WTC11 (cell line): ENCODE results near the gene ZNF135. TPM values are rescaled to one million over a fixed set of nuclear protein-coding genes. Genes with fewer than 3 reads are reported as not detected.

Experiments
- ATAC-seq: fragments of 200-7000 bp; cut with Tn5 transposase; 2 replicates; pipeline ENCODE4 v1.10.0; 2021; ENCODE audit warnings: mild to moderate bottlenecking, moderate library complexity
- CTCF ChIA-PET: fragments of 300-600 bp; sonication (Branson Sonifier 250); formaldehyde crosslinking; loops from one replicate; lab custom pipeline; 2021; ENCODE audit warnings: antibody characterized with exemption; lab: Charles Lee
- POLR2A ChIA-PET: fragments of 350-600 bp; sonication (Branson Sonifier 250); formaldehyde crosslinking; loops from one replicate; lab custom pipeline; 2021; ENCODE audit warnings: antibody characterized with exemption; lab: Charles Lee
- DNase-seq: peaks from one replicate; pipeline ENCODE4 v3.0.0; 2021; ENCODE audit warnings: low spot score
- H3K27ac Mint-ChIP-seq: 2 replicates; pipeline ENCODE4 v1.8.0; 2021; ENCODE audit warnings: mixed read lengths
- H3K27me3 Mint-ChIP-seq: 2 replicates; pipeline ENCODE4 v1.8.0; 2021; ENCODE audit warnings: low read depth, mild to moderate bottlenecking, moderate library complexity, mixed read lengths
- H3K36me3 Mint-ChIP-seq: 2 replicates; pipeline ENCODE4 v1.8.0; 2021; ENCODE audit warnings: mixed read lengths
- H3K4me1 Mint-ChIP-seq: 2 replicates; pipeline ENCODE4 v1.8.0; 2022; ENCODE audit warnings: mixed read lengths
- H3K4me3 Mint-ChIP-seq: 2 replicates; pipeline ENCODE4 v1.8.0; 2021; ENCODE audit warnings: mild to moderate bottlenecking, moderate library complexity, mixed read lengths
- H3K9me3 Mint-ChIP-seq: 2 replicates; pipeline ENCODE4 v1.8.0; 2021; ENCODE audit warnings: mixed read lengths
- TCF7 ChIP-seq: sonication (generic); formaldehyde crosslinking; IDR thresholded peaks from 2 replicates; pipeline ENCODE4 v1.8.0; 2022; ENCODE audit warnings: mild to moderate bottlenecking, low read depth, missing genetic modification reagents, moderate library complexity
- total RNA-seq: library from RNA; stranded (reverse); gene quantifications from 3 replicates; pipeline ENCODE4 v1.2.3, GENCODE V29; 2021
- TF ChIP-seq, protein P1 (sequence below): fragments of 250-450 bp; sonication (Bioruptor Pico); IDR thresholded peaks from 2 replicates; pipeline ENCODE4 v1.9.0; 2021; ENCODE audit warnings: moderate library complexity, mild to moderate bottlenecking, inconsistent platforms, borderline replicate concordance
- TF ChIP-seq, protein P2 (sequence below): sonication (generic); formaldehyde crosslinking; IDR thresholded peaks from 2 replicates; pipeline ENCODE4 v1.8.1; 2022; ENCODE audit warnings: low read depth, missing genetic modification reagents, borderline replicate concordance

ZNF135 gene
- total RNA-seq, 1 experiment from 2014 or later, result 5.6 TPM

DNA sequence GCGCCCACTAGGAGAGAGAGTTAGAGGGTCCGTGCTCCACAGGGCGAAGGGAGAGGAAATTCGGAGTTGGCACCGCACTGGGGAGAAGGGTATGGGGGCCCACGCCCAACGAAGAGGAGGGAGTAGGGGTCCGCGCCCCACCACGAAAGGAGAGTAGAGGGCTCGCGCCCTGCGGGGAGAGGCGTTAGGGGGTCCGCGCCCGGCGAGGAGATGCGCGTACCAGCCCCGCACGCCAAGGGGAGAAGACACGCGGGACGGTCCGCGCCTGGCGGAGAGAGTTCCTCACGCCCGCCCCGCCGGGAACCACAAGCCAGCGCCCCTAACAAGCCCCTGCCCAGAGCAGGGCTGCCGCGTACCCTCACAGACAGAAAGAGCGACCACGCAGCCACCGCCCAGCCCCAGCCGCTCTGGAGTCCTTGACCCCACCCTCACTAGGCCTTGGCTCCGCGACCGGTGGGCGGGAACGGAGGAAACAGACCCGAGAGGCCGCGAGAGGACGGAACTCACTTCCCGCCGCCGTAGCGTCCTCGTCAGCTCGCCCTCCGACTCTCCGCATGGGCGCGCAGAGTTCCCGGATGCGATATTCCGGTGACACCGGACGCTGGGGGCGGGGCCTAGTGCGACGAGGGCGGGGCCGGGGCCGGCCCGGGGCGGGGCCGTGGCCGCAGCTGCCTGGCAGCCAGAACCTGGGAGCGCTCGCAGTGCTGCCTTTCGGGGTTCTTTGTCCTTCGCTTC, 58.9 kb downstream of the ZNF135 start:
- peaks cover 76% of the 10 kb centered on the region for H3K9me3 Mint-ChIP-seq
- ATAC-seq (peak; percentile 79), DNase-seq (peak; percentile 40)
- no peak overlapping the region for H3K27ac Mint-ChIP-seq
- H3K27me3 Mint-ChIP-seq, result peaks cover 36% of the 10 kb centered on the region
- ChIA-PET CTCF (no interaction called here), POLR2A (no interaction called here)
- H3K36me3 Mint-ChIP-seq, result peaks cover 52% of the 10 kb centered on the region
- H3K4me3 Mint-ChIP-seq, result peak overlapping the region; percentile 59
- no peaks in the 10 kb centered on the region for H3K4me1 Mint-ChIP-seq
- TF ChIP-seq, protein P1, sequence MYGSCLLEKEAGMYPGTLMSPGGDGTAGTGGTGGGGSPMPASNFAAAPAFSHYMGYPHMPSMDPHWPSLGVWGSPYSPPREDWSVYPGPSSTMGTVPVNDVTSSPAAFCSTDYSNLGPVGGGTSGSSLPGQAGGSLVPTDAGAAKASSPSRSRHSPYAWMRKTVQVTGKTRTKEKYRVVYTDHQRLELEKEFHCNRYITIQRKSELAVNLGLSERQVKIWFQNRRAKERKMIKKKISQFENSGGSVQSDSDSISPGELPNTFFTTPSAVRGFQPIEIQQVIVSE (CRISPR knock-in tag), result no peak

DNA sequence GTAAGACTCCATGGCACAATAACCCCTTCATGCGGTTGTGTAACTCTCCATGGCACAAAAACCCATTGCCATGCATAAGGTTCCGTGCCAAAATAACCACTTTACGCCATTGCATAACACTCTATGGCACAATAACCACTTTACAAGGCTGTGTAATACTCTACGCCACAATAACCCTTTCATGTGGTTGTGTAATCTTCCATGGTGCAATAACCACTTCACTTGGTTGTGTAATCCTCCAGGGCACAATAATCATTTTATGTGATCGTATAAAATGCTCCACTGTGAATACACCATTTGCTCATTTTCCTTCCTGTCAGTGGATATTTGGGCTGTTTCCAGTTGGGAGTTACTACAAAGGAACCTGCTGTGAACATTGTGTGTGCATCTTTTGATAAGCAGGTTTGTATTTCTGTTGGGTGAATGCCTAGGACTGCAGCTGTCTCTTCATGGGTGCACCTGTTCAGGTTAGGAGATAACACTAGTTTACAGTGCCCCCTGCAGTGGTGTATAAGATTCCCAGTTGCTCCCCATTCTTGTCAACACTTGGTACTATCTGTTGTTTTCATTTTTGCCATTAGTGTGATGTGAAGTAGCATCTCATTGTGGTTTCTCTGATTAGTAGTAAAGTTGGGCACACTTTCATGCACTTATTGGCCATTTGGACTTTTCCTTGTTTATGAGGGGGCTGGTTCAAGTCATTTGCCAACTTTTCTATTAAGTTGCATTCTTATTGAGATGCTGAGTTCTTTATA, 60.1 kb downstream of the ZNF135 start:
- peaks cover 81% of the 10 kb centered on the region for H3K9me3 Mint-ChIP-seq
- no peak for DNase-seq
- TF ChIP-seq TCF7, result no peak
- TF ChIP-seq, protein P2, sequence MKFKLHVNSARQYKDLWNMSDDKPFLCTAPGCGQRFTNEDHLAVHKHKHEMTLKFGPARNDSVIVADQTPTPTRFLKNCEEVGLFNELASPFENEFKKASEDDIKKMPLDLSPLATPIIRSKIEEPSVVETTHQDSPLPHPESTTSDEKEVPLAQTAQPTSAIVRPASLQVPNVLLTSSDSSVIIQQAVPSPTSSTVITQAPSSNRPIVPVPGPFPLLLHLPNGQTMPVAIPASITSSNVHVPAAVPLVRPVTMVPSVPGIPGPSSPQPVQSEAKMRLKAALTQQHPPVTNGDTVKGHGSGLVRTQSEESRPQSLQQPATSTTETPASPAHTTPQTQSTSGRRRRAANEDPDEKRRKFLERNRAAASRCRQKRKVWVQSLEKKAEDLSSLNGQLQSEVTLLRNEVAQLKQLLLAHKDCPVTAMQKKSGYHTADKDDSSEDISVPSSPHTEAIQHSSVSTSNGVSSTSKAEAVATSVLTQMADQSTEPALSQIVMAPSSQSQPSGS, result no peak
- TF ChIP-seq, all 79 proteins: peak for 0
- Mint-ChIP-seq H3K4me1 (no peaks in the 10 kb centered on the region), H3K36me3 (peaks cover 55% of the 10 kb centered on the region), H3K27ac (no peak overlapping the region), H3K4me3 (no peak overlapping the region), H3K27me3 (peaks cover 36% of the 10 kb centered on the region)
- POLR2A ChIA-PET, result no interaction called here
- no peak for ATAC-seq
- CTCF ChIA-PET, result interaction anchor here (0.6 kb wide), 1 partner anchor 182 kb away, joined by 3 read pairs; no protein-coding TSS in a partner anchor

Other genes with a start within 250 kb of the ZNF135 start
- gene ZNF552, start 244.4 kb upstream of the ZNF135 start, total RNA-seq, result 9.0 to 13.1 TPM (median 9.3 TPM) in 3 replicates
- 39.9 to 43.2 TPM (median 41.7 TPM) in 3 replicates for gene ZNF587B, start 229.0 kb upstream of the ZNF135 start, total RNA-seq
- gene ZNF587, start 209.4 kb upstream of the ZNF135 start, total RNA-seq, result 46.6 to 57.0 TPM (median 47.0 TPM) in 3 replicates
- gene ZNF814, start 170.2 kb upstream of the ZNF135 start, total RNA-seq, result 60.7 to 80.8 TPM (median 77.8 TPM) in 3 replicates
- gene ZNF417, start 142.7 kb upstream of the ZNF135 start, total RNA-seq, result 21.4 to 22.6 TPM (median 21.5 TPM) in 3 replicates
- gene ZNF418, start 123.9 kb upstream of the ZNF135 start, total RNA-seq, result 19.6 to 21.1 TPM (median 20.8 TPM) in 3 replicates
- 15.1 to 17.9 TPM (median 15.9 TPM) in 3 replicates for gene ZNF256, start 111.6 kb upstream of the ZNF135 start, total RNA-seq
- gene C19orf18, start 84.7 kb upstream of the ZNF135 start, total RNA-seq, result 1.1 to 1.3 TPM (median 1.1 TPM) in 3 replicates
- gene ZNF606, start 56.5 kb upstream of the ZNF135 start, total RNA-seq, result 24.5 to 26.2 TPM (median 26.1 TPM) in 3 replicates
- 0.69 to 1.3 TPM (median 0.78 TPM) in 3 replicates for gene ZSCAN1, start 25.3 kb upstream of the ZNF135 start, total RNA-seq
- gene ZSCAN18, start 38.9 kb downstream of the ZNF135 start, total RNA-seq, result 55.9 to 65.5 TPM (median 64.8 TPM) in 3 replicates
- gene ZNF329, start 91.5 kb downstream of the ZNF135 start, total RNA-seq, result 16.3 to 18.3 TPM (median 16.5 TPM) in 3 replicates
- 25.4 to 28.8 TPM (median 27.5 TPM) in 3 replicates for gene ZNF274, start 123.8 kb downstream of the ZNF135 start, total RNA-seq
- gene ZNF544, start 169.6 kb downstream of the ZNF135 start, total RNA-seq, result 52.8 to 63.8 TPM (median 59.2 TPM) in 3 replicates
- 18.8 to 19.1 TPM (median 18.9 TPM) in 3 replicates for gene ZNF8, start 219.7 kb downstream of the ZNF135 start, total RNA-seq
- 23.1 to 26.0 TPM (median 24.0 TPM) in 3 replicates for gene ERVK3-1, start 246.1 kb downstream of the ZNF135 start, total RNA-seq